ENCODE data around the gene RAD50. TPM values are rescaled to one million over a fixed set of nuclear protein-coding genes. Genes with fewer than 3 reads are reported as not detected.

RAD50 gene
- total RNA-seq, 4 donors from 2014 or later = 31.1 to 53.7 (median 35.0) TPM

DNA sequence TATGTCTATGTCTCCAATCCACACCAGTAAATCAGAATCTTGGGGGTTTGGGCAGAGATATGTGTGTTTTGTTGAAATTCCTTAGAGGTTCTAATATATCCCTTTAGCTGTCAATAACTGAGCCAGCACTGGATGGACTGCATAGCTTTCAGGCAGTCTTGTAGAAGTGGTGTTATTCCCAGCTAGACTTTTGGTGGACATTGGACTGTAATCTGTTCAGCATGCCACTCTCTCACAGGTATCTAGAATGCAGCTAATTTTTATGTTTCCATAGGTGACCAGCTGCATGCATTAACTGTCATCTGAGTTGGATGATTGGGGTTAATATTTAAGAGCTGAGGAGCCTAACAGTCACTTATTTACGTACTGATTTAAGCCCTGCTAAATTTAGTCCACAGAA lies 56.1 kb downstream of the RAD50 start:
- Histone ChIP-seq H3K4me3 (no peak overlapping the region), H3K27ac (no peak overlapping the region), H3K27me3 (no peaks in the 10 kb centered on the region), H3K9me3 (no peaks in the 10 kb centered on the region), H3K36me3 (peaks cover 6 to 98% of the 10 kb centered on the region in 2 donors), H3K4me1 (no peaks in the 10 kb centered on the region)
- 67 to 71% methylated on average over 1 of the region's 1 CpG for WGBS, 2 donors (ENCODE audit: low coverage in 1 of 2)
- no peak for ATAC-seq
- TF ChIP-seq POLR2A (IDR thresholded peaks at IDR 0.05) = no peak
- TF ChIP-seq EP300 (IDR thresholded peaks at IDR 0.05) = no peak
- no peak for TF ChIP-seq POLR2AphosphoS5 (IDR thresholded peaks at IDR 0.05)
- TF ChIP-seq, protein P1, sequence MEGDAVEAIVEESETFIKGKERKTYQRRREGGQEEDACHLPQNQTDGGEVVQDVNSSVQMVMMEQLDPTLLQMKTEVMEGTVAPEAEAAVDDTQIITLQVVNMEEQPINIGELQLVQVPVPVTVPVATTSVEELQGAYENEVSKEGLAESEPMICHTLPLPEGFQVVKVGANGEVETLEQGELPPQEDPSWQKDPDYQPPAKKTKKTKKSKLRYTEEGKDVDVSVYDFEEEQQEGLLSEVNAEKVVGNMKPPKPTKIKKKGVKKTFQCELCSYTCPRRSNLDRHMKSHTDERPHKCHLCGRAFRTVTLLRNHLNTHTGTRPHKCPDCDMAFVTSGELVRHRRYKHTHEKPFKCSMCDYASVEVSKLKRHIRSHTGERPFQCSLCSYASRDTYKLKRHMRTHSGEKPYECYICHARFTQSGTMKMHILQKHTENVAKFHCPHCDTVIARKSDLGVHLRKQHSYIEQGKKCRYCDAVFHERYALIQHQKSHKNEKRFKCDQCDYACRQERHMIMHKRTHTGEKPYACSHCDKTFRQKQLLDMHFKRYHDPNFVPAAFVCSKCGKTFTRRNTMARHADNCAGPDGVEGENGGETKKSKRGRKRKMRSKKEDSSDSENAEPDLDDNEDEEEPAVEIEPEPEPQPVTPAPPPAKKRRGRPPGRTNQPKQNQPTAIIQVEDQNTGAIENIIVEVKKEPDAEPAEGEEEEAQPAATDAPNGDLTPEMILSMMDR (IDR thresholded peaks at IDR 0.05) = no peak

DNA sequence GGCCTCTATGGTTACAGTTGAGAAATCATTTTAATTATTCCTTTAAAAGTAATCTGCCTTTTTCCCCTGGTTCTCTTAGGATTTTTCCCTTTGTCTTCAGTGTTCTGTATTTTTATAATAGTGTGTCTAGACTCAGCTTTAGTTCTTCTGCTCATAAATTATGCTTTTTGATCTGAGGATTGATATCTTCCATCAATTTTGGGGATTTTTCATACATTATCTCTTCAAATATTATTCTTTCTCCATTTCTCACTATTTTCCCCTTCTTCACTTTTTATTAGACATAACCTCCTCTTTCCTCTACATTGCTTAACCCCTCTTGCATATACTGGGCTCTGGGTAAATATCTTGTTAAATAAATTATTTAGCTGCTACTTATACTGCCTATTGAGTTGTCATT lies 64.9 kb downstream of the RAD50 start:
- no peak for TF ChIP-seq EP300 (IDR thresholded peaks at IDR 0.05)
- TF ChIP-seq, protein P1 (IDR thresholded peaks at IDR 0.05) = no peak
- TF ChIP-seq POLR2AphosphoS5 (IDR thresholded peaks at IDR 0.05) = no peak
- no peak for TF ChIP-seq POLR2A (IDR thresholded peaks at IDR 0.05)
- Histone ChIP-seq H3K27me3 (no peaks in the 10 kb centered on the region), H3K4me3 (no peak overlapping the region), H3K27ac (no peak overlapping the region), H3K9me3 (no peaks in the 10 kb centered on the region), H3K4me1 (no peaks in the 10 kb centered on the region), H3K36me3 (peaks cover 2 to 80% of the 10 kb centered on the region in 2 donors)
- no peak for ATAC-seq

DNA sequence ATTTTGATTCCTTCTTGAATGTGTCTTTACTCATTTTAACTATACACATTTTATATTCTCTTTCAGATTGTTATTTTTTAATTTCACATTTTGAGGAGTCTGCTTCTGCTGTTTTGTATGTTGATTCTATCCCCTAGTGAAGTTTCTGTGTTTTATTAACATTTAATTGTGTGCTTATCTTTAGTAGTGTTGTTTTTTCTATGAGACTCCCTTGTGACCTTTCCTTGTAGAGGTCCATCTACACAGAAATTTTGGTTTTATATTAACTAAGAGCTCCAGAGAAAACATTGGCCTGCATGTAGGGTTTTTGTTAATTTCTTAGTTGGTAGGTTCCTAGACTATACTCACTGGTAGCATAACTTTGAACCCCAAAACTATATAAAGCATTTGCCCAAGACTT lies 65.8 kb downstream of the RAD50 start:
- TF ChIP-seq EP300 (IDR thresholded peaks at IDR 0.05) (no peak), POLR2A (IDR thresholded peaks at IDR 0.05) (no peak), POLR2AphosphoS5 (IDR thresholded peaks at IDR 0.05) (no peak)
- TF ChIP-seq, protein P1 (IDR thresholded peaks at IDR 0.05) = no peak
- Histone ChIP-seq H3K4me1 (no peaks in the 10 kb centered on the region), H3K27ac (no peak overlapping the region), H3K27me3 (no peaks in the 10 kb centered on the region), H3K36me3 (peaks cover 0 to 74% of the 10 kb centered on the region in 2 donors), H3K9me3 (no peaks in the 10 kb centered on the region), H3K4me3 (no peak overlapping the region)
- ATAC-seq = no peak

DNA sequence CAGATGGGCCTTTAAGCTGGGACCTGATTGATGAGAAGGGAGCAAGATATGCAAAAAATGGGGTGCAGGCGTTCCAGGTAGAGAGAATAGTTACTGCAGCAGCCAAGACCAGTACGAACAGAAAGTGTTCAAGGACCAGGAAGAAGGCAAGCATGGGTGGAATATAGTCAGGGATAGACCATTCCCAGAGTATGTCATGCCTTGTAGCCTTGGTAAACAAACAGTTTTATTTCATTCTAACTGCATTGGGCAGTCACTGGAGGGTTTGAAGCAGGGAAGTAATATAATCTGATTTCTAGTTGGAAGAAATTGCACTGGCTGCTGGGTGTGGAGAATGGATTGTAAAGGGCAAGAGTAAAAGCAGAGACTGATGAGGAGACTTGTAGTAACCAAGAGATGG lies 70.7 kb downstream of the RAD50 start:
- Histone ChIP-seq H3K36me3 (peaks cover 0 to 56% of the 10 kb centered on the region in 2 donors), H3K27me3 (no peaks in the 10 kb centered on the region), H3K27ac (no peak overlapping the region), H3K4me3 (no peak overlapping the region), H3K4me1 (no peaks in the 10 kb centered on the region), H3K9me3 (no peaks in the 10 kb centered on the region)
- no peak for ATAC-seq
- 90 to 94% methylated on average over 2 of the region's 2 CpGs for WGBS, 2 donors (ENCODE audit: low coverage in 1 of 2)
- TF ChIP-seq EP300 (IDR thresholded peaks at IDR 0.05) = no peak
- TF ChIP-seq POLR2A (IDR thresholded peaks at IDR 0.05) = no peak
- TF ChIP-seq, protein P1 (IDR thresholded peaks at IDR 0.05) = no peak
- no peak for TF ChIP-seq POLR2AphosphoS5 (IDR thresholded peaks at IDR 0.05)

DNA sequence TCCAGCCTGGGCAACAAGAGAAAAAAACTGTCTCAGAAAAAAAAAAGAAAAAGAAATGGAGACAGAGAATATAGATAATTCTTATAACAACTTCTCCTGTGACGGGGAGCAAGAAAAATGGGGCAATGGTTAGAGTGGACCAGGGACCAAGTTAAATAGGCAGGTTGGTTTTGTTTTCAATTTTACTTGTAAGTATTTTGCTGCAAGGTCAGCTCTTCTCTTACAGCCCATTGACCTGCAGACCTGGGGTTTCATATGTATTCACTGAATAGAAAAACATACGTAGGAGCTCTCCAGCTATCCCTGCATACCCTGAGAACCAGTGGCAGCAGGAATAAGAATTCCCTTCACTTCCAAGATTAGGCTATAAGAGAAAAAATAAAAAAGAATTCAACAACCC lies 72.0 kb downstream of the RAD50 start:
- WGBS, 2 donors (ENCODE audit: low coverage in 1 of 2) = 96% methylated on average over 2 of the region's 2 CpGs; no CpG with 5 or more reads in 1 of the 2 donors
- ATAC-seq = no peak
- Histone ChIP-seq H3K27ac (no peak overlapping the region), H3K9me3 (no peaks in the 10 kb centered on the region), H3K36me3 (peaks cover 0 to 58% of the 10 kb centered on the region in 2 donors), H3K27me3 (no peaks in the 10 kb centered on the region), H3K4me3 (no peak overlapping the region), H3K4me1 (no peaks in the 10 kb centered on the region)
- no peak for TF ChIP-seq POLR2AphosphoS5 (IDR thresholded peaks at IDR 0.05)
- no peak for TF ChIP-seq POLR2A (IDR thresholded peaks at IDR 0.05)
- TF ChIP-seq, protein P1 (IDR thresholded peaks at IDR 0.05) = no peak
- no peak for TF ChIP-seq EP300 (IDR thresholded peaks at IDR 0.05)
